A375 (cell line): Measurements from ENCODE around the gene PLIN5. TPM values are rescaled to one million over a fixed set of nuclear protein-coding genes. Genes with fewer than 3 reads are reported as not detected.

Experiments used
- total RNA-seq: library from RNA; depleted of rRNA; stranded (reverse); fragments of >200 nt; shearing (Covaris generic); gene quantifications from 2 replicates; pipeline ENCODE4 v1.2.3, GENCODE V29; 2014; rRNA removed

PLIN5 gene
- total RNA-seq = 0.15 and 1.4 TPM in 2 replicates

GRCh38 chr19:4534836-4535658 is at the start of gene PLIN5:
Gene PLIN5, minus strand, starts transcription at chr19:4535224. Its CDS starts 1,150 bp downstream, at chr19:4534074.

DNA sequence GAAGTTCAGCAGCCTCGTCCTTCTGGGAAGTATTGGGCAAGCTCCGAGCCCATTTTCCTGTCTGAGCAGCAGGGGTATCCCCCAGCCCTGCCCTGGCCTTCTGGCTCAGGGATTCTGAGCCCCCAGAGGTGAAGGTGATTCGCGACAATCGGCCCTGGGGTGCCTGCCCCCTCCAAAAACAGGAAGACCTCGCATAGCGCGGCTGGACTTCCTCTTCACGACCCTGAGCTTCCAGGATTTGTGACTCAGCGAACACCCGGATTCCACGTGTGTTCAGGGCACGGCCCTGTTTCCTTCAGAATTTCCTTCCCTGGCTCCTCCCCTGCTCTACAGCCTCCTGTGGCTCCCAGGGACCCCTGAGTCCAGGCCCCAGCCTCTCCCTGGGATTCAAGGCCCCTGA is 24.5 kb upstream of the PLIN5 start, which contains the start of gene SEMA6B:
TSS of gene SEMA6B (minus strand) at position 116 of the 400 bp plus-strand sequence. CDS start 1,227 bp downstream, outside the sequence.

DNA sequence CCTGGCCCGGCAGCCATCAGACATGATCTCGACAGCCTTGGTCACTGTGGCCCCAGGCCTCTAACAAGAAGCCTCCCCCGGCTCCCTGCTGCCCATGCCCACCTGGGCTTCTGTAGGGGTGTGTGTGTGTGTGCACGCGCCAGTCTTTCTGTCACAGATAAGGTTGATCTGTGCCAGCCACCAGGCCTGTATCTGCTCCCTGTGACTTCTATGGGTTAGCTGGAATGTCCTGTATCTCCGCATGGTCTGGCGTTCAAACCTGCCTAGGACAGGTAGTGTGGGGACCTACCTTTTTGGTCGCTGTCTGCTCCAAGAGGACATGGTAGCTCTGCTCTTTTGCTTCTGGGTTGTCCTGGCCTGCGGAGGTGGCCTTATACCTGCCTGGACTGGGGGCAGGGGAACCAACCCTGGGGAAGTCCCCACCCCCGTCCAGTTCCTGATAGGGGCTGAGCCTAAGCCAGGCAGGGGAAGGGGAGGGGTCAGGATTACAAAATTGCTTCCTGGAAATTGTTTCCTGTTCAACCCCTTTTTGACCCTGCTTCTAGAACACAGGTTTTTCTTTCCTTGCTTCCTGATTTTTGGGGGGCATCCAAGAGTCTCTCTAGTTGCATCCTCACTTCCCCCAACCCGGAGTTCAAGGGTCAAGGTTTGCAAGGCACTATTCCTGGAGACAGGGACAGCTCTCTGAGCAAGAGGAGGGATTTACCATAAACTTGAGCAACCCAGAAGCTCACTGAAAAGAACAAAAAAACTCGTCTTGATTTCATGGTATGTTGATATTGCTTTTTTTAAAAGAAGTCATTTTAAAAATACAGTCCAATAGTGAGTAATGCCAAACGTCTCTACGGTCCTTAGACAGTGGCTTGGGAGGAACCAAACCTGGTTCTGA is 4.9 kb upstream of the PLIN5 start, which contains the start of gene LRG1:
TSS of gene LRG1 (minus strand) at position 344 of the 889 bp plus-strand sequence. CDS start at position 321, 23 bp downstream.

GRCh38 chr19:4518345-4519171 is 16.5 kb downstream of the PLIN5 start, which contains the start of gene PLIN4:
Gene PLIN4, minus strand, starts transcription at chr19:4518486. Its CDS starts 214 bp downstream, at chr19:4518272.

Other genes starting within 250 kb of the PLIN5 start
- not detected in 2 replicates for gene TMIGD2, start 232.8 kb downstream of the PLIN5 start, total RNA-seq
- 46.5 and 48.8 TPM in 2 replicates for gene FSD1, start 230.6 kb downstream of the PLIN5 start, total RNA-seq
- 7.2 and 7.9 TPM in 2 replicates for gene STAP2, start 196.4 kb downstream of the PLIN5 start, total RNA-seq
- gene MPND, start 191.7 kb downstream of the PLIN5 start, total RNA-seq = 5.1 and 7.1 TPM in 2 replicates
- 79.5 and 85.0 TPM in 2 replicates for gene SH3GL1, start 134.7 kb downstream of the PLIN5 start, total RNA-seq
- gene CHAF1A, start 132.6 kb downstream of the PLIN5 start, total RNA-seq = 65.7 and 78.7 TPM in 2 replicates
- 80.4 and 87.6 TPM in 2 replicates for gene UBXN6, start 77.4 kb downstream of the PLIN5 start, total RNA-seq
- 75.7 and 79.9 TPM in 2 replicates for gene HDGFL2, start 62.9 kb downstream of the PLIN5 start, total RNA-seq
- gene PLIN4, start 16.7 kb downstream of the PLIN5 start, total RNA-seq = 3.9 and 4.1 TPM in 2 replicates
- gene LRG1, start 4.8 kb upstream of the PLIN5 start, total RNA-seq = 0.11 TPM in 1 of 2 replicates, not detected in the other
- gene SEMA6B, start 24.5 kb upstream of the PLIN5 start, total RNA-seq = 27.4 and 35.0 TPM in 2 replicates
- 4.6 and 5.2 TPM in 2 replicates for gene TNFAIP8L1, start 104.3 kb upstream of the PLIN5 start, total RNA-seq
- gene MYDGF, start 135.1 kb upstream of the PLIN5 start, total RNA-seq = 187 and 198 TPM in 2 replicates
- gene DPP9, start 188.6 kb upstream of the PLIN5 start, total RNA-seq = 54.4 and 56.8 TPM in 2 replicates